GM12878 (cell line): ENCODE measurements around the gene GPC6.

Experiments
- CHD2 ChIP-seq: IDR thresholded peaks from 2 replicates; pipeline ENCODE4 v1.6.1; 2011; ENCODE audit warnings: low read depth, low read length, improper control_type of control experiment, borderline replicate concordance
- CREB1 ChIP-seq: IDR thresholded peaks from 2 replicates; pipeline ENCODE4 v1.6.1; 2012; ENCODE audit warnings: low read depth, mild to moderate bottlenecking, inconsistent platforms
- CTCF ChIP-seq, 3 experiments: IDR thresholded peaks in 2 of 3; conservative IDR thresholded peaks in 1 of 3; 2 replicates each; pipeline ENCODE4 v1.5.1; 2011; ENCODE audit warnings: low read depth in 3 of 3, low read length in 3 of 3, mild to moderate bottlenecking in 3 of 3, control low read depth in 2 of 3, moderate library complexity in 2 of 3, inconsistent platforms in 1 of 3, mixed read lengths in 1 of 3; ENCODE audit not compliant: control insufficient read depth in 2 of 3, insufficient read depth in 1 of 3; ENCODE audit errors: extremely low read depth in 1 of 3
- DPF2 ChIP-seq: fragments of 450-650 bp; IDR thresholded peaks from 2 replicates; pipeline ENCODE4 v1.6.1; 2017; ENCODE audit warnings: mild to moderate bottlenecking
- ESRRA ChIP-seq: IDR thresholded peaks from 2 replicates; pipeline ENCODE4 v1.6.1; 2012; ENCODE audit warnings: mild to moderate bottlenecking, low read length, improper control_type of control experiment
- HDAC2 ChIP-seq: fragments of 200-600 bp; sonication (generic); IDR thresholded peaks from 2 replicates; pipeline ENCODE4 v1.6.1; 2017
- MXI1 ChIP-seq: fragments of 150-350 bp; IDR thresholded peaks from 2 replicates; pipeline ENCODE4 v1.6.1; 2011; ENCODE audit warnings: low read depth, mild to moderate bottlenecking, inconsistent platforms, low read length, improper control_type of control experiment
- NFIC ChIP-seq: IDR thresholded peaks from 2 replicates; pipeline ENCODE4 v1.6.1; 2012; ENCODE audit warnings: low read depth, mild to moderate bottlenecking, inconsistent platforms, low read length, moderate library complexity
- PAX5 ChIP-seq: IDR thresholded peaks from 2 replicates; pipeline ENCODE4 v1.6.1; 2011; ENCODE audit warnings: low read depth, low read length, borderline replicate concordance
- SMC3 ChIP-seq: IDR thresholded peaks from 2 replicates; pipeline ENCODE4 v1.6.1; 2011; ENCODE audit warnings: low read length, improper control_type of control experiment, borderline replicate concordance
- SP1 ChIP-seq: IDR thresholded peaks from one replicate; pipeline ENCODE4 v1.6.1; 2011; ENCODE audit warnings: low read depth, low read length

- TF ChIP-seq HDAC2 (no peak), PAX5 (no peak), SP1 (no peak), DPF2 (no peak), CREB1 (no peak), ESRRA (no peak), CHD2 (no peak), CTCF (IDR thresholded peaks at IDR 0.05 in 2 of 3, conservative IDR thresholded peaks at IDR 0.05 in 1 of 3; ENCODE audit: control insufficient read depth in 2 of 3, extremely low read depth in 1 of 3, insufficient read depth in 1 of 3, low read depth in 3 of 3, low read length in 3 of 3) (no peak), NFIC (no peak), SMC3 (no peak), MXI1 (no peak)
Observed at GRCh38 chr13:94419925-94420305, 1193.3 kb downstream of the GPC6 start.
